RWPE2 (cell line): ENCODE data around the gene NPM3.

Source experiments
- ATAC-seq: fragments of 200-7000 bp; cut with Tn5 transposase; 3 replicates; pipeline ENCODE4 v1.9.1; 2021; ENCODE audit warnings: low read depth
- DNase-seq: peaks from one replicate; pipeline ENCODE4 v3.0.0-alpha.2; 2020; ENCODE audit warnings: low spot score
- H3K27ac ChIP-seq: fragments of 450-650 bp; 2 replicates; pipeline ENCODE4 v1.5.1; 2017; ENCODE audit warnings: mild to moderate bottlenecking; ENCODE audit not compliant: poor library complexity, severe bottlenecking
- H3K27me3 ChIP-seq: fragments of 250-450 bp; sonication (Bioruptor Pico); 2 replicates; pipeline ENCODE4 v1.5.1; 2021; ENCODE audit warnings: mild to moderate bottlenecking, moderate library complexity; ENCODE audit not compliant: insufficient read depth, poor library complexity, severe bottlenecking
- H3K36me3 ChIP-seq: fragments of 250-450 bp; sonication (Bioruptor Pico); 2 replicates; pipeline ENCODE4 v1.5.1; 2020; ENCODE audit warnings: low read depth, mild to moderate bottlenecking, moderate library complexity
- H3K4me1 ChIP-seq: fragments of 250-450 bp; sonication (Bioruptor Pico); 2 replicates; pipeline ENCODE4 v1.5.1; 2021; ENCODE audit warnings: mild to moderate bottlenecking, moderate library complexity; ENCODE audit not compliant: insufficient read depth, poor library complexity, severe bottlenecking
- H3K4me3 ChIP-seq: fragments of 250-450 bp; sonication (Bioruptor Pico); 2 replicates; pipeline ENCODE4 v1.5.1; 2021; ENCODE audit warnings: mild to moderate bottlenecking, moderate library complexity; ENCODE audit not compliant: severe bottlenecking
- H3K9me3 ChIP-seq: fragments of 250-450 bp; sonication (Bioruptor Pico); 2 replicates; pipeline ENCODE4 v1.5.1; 2021; ENCODE audit warnings: mild to moderate bottlenecking, moderate library complexity; ENCODE audit not compliant: severe bottlenecking
- CTCF ChIP-seq: fragments of 450-650 bp; IDR thresholded peaks from one replicate; pipeline ENCODE4 v1.5.1; 2017; ENCODE audit warnings: mild to moderate bottlenecking, moderate library complexity; ENCODE audit not compliant: poor library complexity, severe bottlenecking

Gene NPM3

GRCh38 chr10:101767966-101768790, 15.1 kb downstream of the NPM3 start:
- H3K27me3 ChIP-seq, result peaks cover 12% of the 10 kb centered on the region
- H3K4me1 ChIP-seq, result no peaks in the 10 kb centered on the region
- TF ChIP-seq CTCF, result no peak
- H3K27ac ChIP-seq, result no peak overlapping the region
- DNase-seq, result no peak
- H3K4me3 ChIP-seq, result no peak overlapping the region
- no peak for ATAC-seq
- no peaks in the 10 kb centered on the region for H3K36me3 ChIP-seq
- no peaks in the 10 kb centered on the region for H3K9me3 ChIP-seq

GRCh38 chr10:101767600-101767945, 15.7 kb downstream of the NPM3 start:
- ATAC-seq (no peak), DNase-seq (no peak)
- no peak for TF ChIP-seq CTCF
- H3K9me3 ChIP-seq, result no peaks in the 10 kb centered on the region
- H3K27ac ChIP-seq, result no peak overlapping the region
- no peaks in the 10 kb centered on the region for H3K36me3 ChIP-seq
- H3K27me3 ChIP-seq, result peaks cover 6% of the 10 kb centered on the region
- no peak overlapping the region for H3K4me3 ChIP-seq
- H3K4me1 ChIP-seq, result no peaks in the 10 kb centered on the region

- no peak; the same call in 2 of the 3 replicates for ATAC-seq
- no peak overlapping the region for H3K27ac ChIP-seq
- no peak for TF ChIP-seq CTCF
These were observed 16.3 kb downstream of the NPM3 start for GRCh38 chr10:101766753-101767599.

GRCh38 chr10:101766306-101766705, 16.9 kb downstream of the NPM3 start:
- H3K27me3 ChIP-seq, result peaks cover 2% of the 10 kb centered on the region
- no peak for DNase-seq
- no peak overlapping the region for H3K4me3 ChIP-seq
- no peak for ATAC-seq
- no peak overlapping the region for H3K27ac ChIP-seq
- H3K9me3 ChIP-seq, result no peaks in the 10 kb centered on the region
- no peak for TF ChIP-seq CTCF
- H3K4me1 ChIP-seq, result no peaks in the 10 kb centered on the region
- no peaks in the 10 kb centered on the region for H3K36me3 ChIP-seq

More at GRCh38 chr10:101766753-101767599, 16.3 kb downstream of the NPM3 start:
- no peaks in the 10 kb centered on the region for H3K36me3 ChIP-seq
- H3K27me3 ChIP-seq, result peaks cover 2% of the 10 kb centered on the region
- no peaks in the 10 kb centered on the region for H3K9me3 ChIP-seq
- no peaks in the 10 kb centered on the region for H3K4me1 ChIP-seq
- H3K4me3 ChIP-seq, result no peak overlapping the region
- no peak for DNase-seq
